Neural cell (in vitro differentiated cells): ENCODE measurements around the gene TFEB. TPM values are rescaled to one million over a fixed set of nuclear protein-coding genes. Genes with fewer than 3 reads are reported as not detected.

Experiments used
- H2AFZ ChIP-seq: fragments of 200-600, 300-800 bp; sonication (generic), shearing (Covaris generic); 2 replicates; pipeline ENCODE4 v1.6.0; 2014; ENCODE audit warnings: low read depth, mild to moderate bottlenecking, antibody characterized with exemption, low read length, moderate library complexity
- H3F3A ChIP-seq: fragments of 200-600 bp; shearing (Covaris generic); 2 replicates; pipeline ENCODE4 v1.6.1; 2016; ENCODE audit warnings: mild to moderate bottlenecking, moderate library complexity, mixed read lengths, antibody characterized with exemption, low read length; ENCODE audit not compliant: insufficient read depth, poor library complexity, severe bottlenecking
- H3K27ac ChIP-seq: fragments of 200-600, 300-800 bp; sonication (generic), shearing (Covaris generic); 2 replicates; pipeline ENCODE4 v1.5.1; 2014; ENCODE audit warnings: mild to moderate bottlenecking, low read length, moderate library complexity
- H3K27me3 ChIP-seq: fragments of 300-800, 200-600 bp; sonication (generic), shearing (Covaris generic); 2 replicates; pipeline ENCODE4 v1.6.0; 2014; ENCODE audit warnings: mild to moderate bottlenecking, low read depth, low read length, moderate library complexity; ENCODE audit not compliant: insufficient read depth
- H3K36me3 ChIP-seq: fragments of 300-800, 200-600 bp; sonication (generic), shearing (Covaris generic); 2 replicates; pipeline ENCODE4 v1.5.1; 2014; ENCODE audit warnings: mild to moderate bottlenecking, antibody characterized with exemption, low read length, moderate library complexity; ENCODE audit not compliant: insufficient read depth
- H3K4me2 ChIP-seq: fragments of 300-800, 200-600 bp; sonication (generic), shearing (Covaris generic); 2 replicates; pipeline ENCODE4 v1.6.0; 2014; ENCODE audit warnings: mild to moderate bottlenecking, low read length
- H3K4me3 ChIP-seq: fragments of 300-800, 200-600 bp; sonication (generic), shearing (Covaris generic); 2 replicates; pipeline ENCODE4 v1.5.1; 2014; ENCODE audit warnings: mild to moderate bottlenecking, low read length, moderate library complexity
- H3K79me2 ChIP-seq: fragments of 200-600 bp; shearing (Covaris generic); replicated peaks from 2 replicates; pipeline ENCODE4 v1.6.0; 2014; ENCODE audit warnings: mild to moderate bottlenecking, low read length, moderate library complexity; ENCODE audit not compliant: insufficient read depth
- H3K9ac ChIP-seq: fragments of 300-800, 200-600 bp; sonication (generic), shearing (Covaris generic); 2 replicates; pipeline ENCODE4 v1.6.1; 2016; ENCODE audit warnings: mild to moderate bottlenecking, low read length, mixed read lengths
- H3K9me2 ChIP-seq: fragments of 200-600 bp; shearing (Covaris generic); 2 replicates; pipeline ENCODE4 v1.6.1; 2016; ENCODE audit warnings: mild to moderate bottlenecking, low read length, mixed read lengths; ENCODE audit not compliant: insufficient read depth
- H3K9me3 ChIP-seq: fragments of 200-600, 300-800 bp; sonication (generic), shearing (Covaris generic); 2 replicates; pipeline ENCODE4 v1.6.1; 2016; ENCODE audit warnings: mild to moderate bottlenecking, mixed run types, low read length, moderate library complexity, mixed read lengths
- H4K20me1 ChIP-seq: fragments of 200-600 bp; shearing (Covaris generic); 2 replicates; pipeline ENCODE4 v1.6.1; 2016; ENCODE audit warnings: mild to moderate bottlenecking, mixed run types; ENCODE audit not compliant: insufficient read depth
- EP300 ChIP-seq: fragments of 450-650 bp; conservative IDR thresholded peaks from 2 replicates; pipeline ENCODE4 v1.6.1; 2014; ENCODE audit warnings: antibody characterized with exemption, mild to moderate bottlenecking, moderate library complexity; ENCODE audit not compliant: poor library complexity, severe bottlenecking
- EZH2 ChIP-seq: fragments of 200-600, 300-800 bp; shearing (Covaris generic), sonication (generic); IDR thresholded peaks from 2 replicates; pipeline ENCODE4 v1.6.1; 2014; ENCODE audit warnings: antibody characterized with exemption, low read length, borderline replicate concordance, mild to moderate bottlenecking; ENCODE audit not compliant: insufficient read depth, poor library complexity, severe bottlenecking
- MXI1 ChIP-seq: fragments of 450-650 bp; conservative IDR thresholded peaks from 2 replicates; pipeline ENCODE4 v1.6.1; 2014; ENCODE audit warnings: antibody characterized with exemption, mild to moderate bottlenecking; ENCODE audit not compliant: poor library complexity, severe bottlenecking
- POLR2AphosphoS5 ChIP-seq: IDR thresholded peaks from 2 replicates; pipeline ENCODE4 v1.6.1; 2012
- RAD21 ChIP-seq: fragments of 450-650 bp; conservative IDR thresholded peaks from 2 replicates; pipeline ENCODE4 v1.6.1; 2014; ENCODE audit warnings: antibody characterized with exemption, mild to moderate bottlenecking, moderate library complexity
- REST ChIP-seq: IDR thresholded peaks from 2 replicates; pipeline ENCODE4 v1.6.1; 2012; ENCODE audit warnings: borderline replicate concordance
- SMC3 ChIP-seq: fragments of 450-650 bp; conservative IDR thresholded peaks from 2 replicates; pipeline ENCODE4 v1.6.1; 2014; ENCODE audit warnings: antibody characterized with exemption, mild to moderate bottlenecking, moderate library complexity; ENCODE audit not compliant: poor library complexity
- TAF1 ChIP-seq: IDR thresholded peaks from 2 replicates; pipeline ENCODE4 v1.6.1; 2012; ENCODE audit warnings: low read depth
- polyA plus RNA-seq: library from polyadenylated mRNA; depleted of rRNA; stranded (reverse); fragments of >200 nt; gene quantifications from 2 replicates; pipeline ENCODE4 v1.2.3, GENCODE V29; 2014
- TF ChIP-seq, protein P1 (sequence below): fragments of 450-650 bp; IDR thresholded peaks from 2 replicates; pipeline ENCODE4 v1.5.1; 2014; ENCODE audit warnings: antibody characterized with exemption, mild to moderate bottlenecking, moderate library complexity; ENCODE audit not compliant: poor library complexity, severe bottlenecking

Gene TFEB
- polyA plus RNA-seq, 1 donor from 2014 or later: 0.24 TPM

- no peak overlapping the region for H3K27ac ChIP-seq
- H3K9me2 ChIP-seq: no peaks in the 10 kb centered on the region
- H2AFZ ChIP-seq: no peak overlapping the region
- TF ChIP-seq, protein P1, sequence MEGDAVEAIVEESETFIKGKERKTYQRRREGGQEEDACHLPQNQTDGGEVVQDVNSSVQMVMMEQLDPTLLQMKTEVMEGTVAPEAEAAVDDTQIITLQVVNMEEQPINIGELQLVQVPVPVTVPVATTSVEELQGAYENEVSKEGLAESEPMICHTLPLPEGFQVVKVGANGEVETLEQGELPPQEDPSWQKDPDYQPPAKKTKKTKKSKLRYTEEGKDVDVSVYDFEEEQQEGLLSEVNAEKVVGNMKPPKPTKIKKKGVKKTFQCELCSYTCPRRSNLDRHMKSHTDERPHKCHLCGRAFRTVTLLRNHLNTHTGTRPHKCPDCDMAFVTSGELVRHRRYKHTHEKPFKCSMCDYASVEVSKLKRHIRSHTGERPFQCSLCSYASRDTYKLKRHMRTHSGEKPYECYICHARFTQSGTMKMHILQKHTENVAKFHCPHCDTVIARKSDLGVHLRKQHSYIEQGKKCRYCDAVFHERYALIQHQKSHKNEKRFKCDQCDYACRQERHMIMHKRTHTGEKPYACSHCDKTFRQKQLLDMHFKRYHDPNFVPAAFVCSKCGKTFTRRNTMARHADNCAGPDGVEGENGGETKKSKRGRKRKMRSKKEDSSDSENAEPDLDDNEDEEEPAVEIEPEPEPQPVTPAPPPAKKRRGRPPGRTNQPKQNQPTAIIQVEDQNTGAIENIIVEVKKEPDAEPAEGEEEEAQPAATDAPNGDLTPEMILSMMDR: no peak
- TF ChIP-seq EZH2: no peak
- TF ChIP-seq RAD21: no peak
- no peak for TF ChIP-seq TAF1
- no peak for TF ChIP-seq EP300
- TF ChIP-seq MXI1: no peak
- TF ChIP-seq SMC3: no peak
- TF ChIP-seq POLR2AphosphoS5: no peak
- no peak for TF ChIP-seq REST
- H3K9me3 ChIP-seq: no peaks in the 10 kb centered on the region
- H3K27me3 ChIP-seq: no peaks in the 10 kb centered on the region
- no peak overlapping the region for H3K4me3 ChIP-seq
- H4K20me1 ChIP-seq: no peaks in the 10 kb centered on the region
- no peaks in the 10 kb centered on the region for H3K79me2 ChIP-seq
- H3F3A ChIP-seq: no peaks in the 10 kb centered on the region
- no peak overlapping the region for H3K4me2 ChIP-seq
- H3K36me3 ChIP-seq: no peaks in the 10 kb centered on the region
- H3K9ac ChIP-seq: no peak overlapping the region
Observed at GRCh38 chr6:41697861-41698781, 37.3 kb downstream of the TFEB start.

- no peaks in the 10 kb centered on the region for H3K79me2 ChIP-seq
- H3K27me3 ChIP-seq: no peaks in the 10 kb centered on the region
- no peak overlapping the region for H3K4me3 ChIP-seq
- H3K27ac ChIP-seq: no peak overlapping the region
- no peaks in the 10 kb centered on the region for H3K9me3 ChIP-seq
- H3K4me2 ChIP-seq: no peak overlapping the region
- no peaks in the 10 kb centered on the region for H3K36me3 ChIP-seq
- TF ChIP-seq EP300: no peak
- TF ChIP-seq MXI1: no peak
- TF ChIP-seq SMC3: no peak
- TF ChIP-seq POLR2AphosphoS5: no peak
- TF ChIP-seq REST: no peak
- no peak for TF ChIP-seq TAF1
- TF ChIP-seq EZH2: no peak
- no peak for TF ChIP-seq RAD21
- TF ChIP-seq, protein P1: no peak
- H4K20me1 ChIP-seq: no peaks in the 10 kb centered on the region
- H3K9ac ChIP-seq: no peak overlapping the region
- H3K9me2 ChIP-seq: no peaks in the 10 kb centered on the region
- no peak overlapping the region for H2AFZ ChIP-seq
- H3F3A ChIP-seq: no peaks in the 10 kb centered on the region
Observed at GRCh38 chr6:41696788-41697187, 38.6 kb downstream of the TFEB start.
